Glutamatergic neuron (in vitro differentiated cells): ENCODE data around the gene MLN. TPM values are rescaled to one million over a fixed set of nuclear protein-coding genes. Genes with fewer than 3 reads are reported as not detected.

Source experiments
- DNase-seq: peaks from one replicate; pipeline ENCODE4 v3.0.0; 2022
- H3K27ac Mint-ChIP-seq: one replicate; pipeline ENCODE4 v1.8.0; 2020; ENCODE audit warnings: mild to moderate bottlenecking, mixed read lengths, inconsistent platforms; ENCODE audit not compliant: unreplicated experiment
- H3K27me3 Mint-ChIP-seq: one replicate; pipeline ENCODE4 v1.8.0; 2020; ENCODE audit warnings: mild to moderate bottlenecking, moderate library complexity, mixed read lengths, inconsistent platforms; ENCODE audit not compliant: unreplicated experiment
- H3K36me3 Mint-ChIP-seq: one replicate; pipeline ENCODE4 v1.8.0; 2020; ENCODE audit warnings: mild to moderate bottlenecking, mixed read lengths, inconsistent platforms; ENCODE audit not compliant: unreplicated experiment
- H3K4me1 Mint-ChIP-seq: one replicate; pipeline ENCODE4 v1.8.0; 2020; ENCODE audit warnings: mild to moderate bottlenecking, low read depth, mixed read lengths, inconsistent platforms; ENCODE audit not compliant: unreplicated experiment
- H3K4me3 Mint-ChIP-seq: one replicate; pipeline ENCODE4 v1.8.0; 2020; ENCODE audit warnings: mild to moderate bottlenecking, mixed read lengths, inconsistent platforms; ENCODE audit not compliant: unreplicated experiment
- H3K9me3 Mint-ChIP-seq: one replicate; pipeline ENCODE4 v1.8.0; 2020; ENCODE audit warnings: mild to moderate bottlenecking, moderate library complexity, mixed read lengths, inconsistent platforms; ENCODE audit not compliant: unreplicated experiment
- CTCF ChIP-seq: fragments of 200-600 bp; sonication (generic); IDR thresholded peaks from one replicate; pipeline ENCODE4 v1.5.0; 2021; ENCODE audit not compliant: partially characterized antibody, unreplicated experiment
- total RNA-seq: library from RNA; stranded (reverse); fragmentation: NEBNext Ultra II Directional; extraction: Animal tissue kit (Norgen Biotek cat#: 25700); gene quantifications from one replicate; pipeline ENCODE4 v1.2.1, GENCODE V29; 2021; ENCODE audit not compliant: unreplicated experiment

MLN gene
- total RNA-seq, 1 donor from 2014 or later, result not detected

GRCh38 chr6:33772902-33773472 lies 30.8 kb downstream of the MLN start:
- Mint-ChIP-seq H3K4me3 (peak overlapping the region; percentile 49), H3K36me3 (no peaks in the 10 kb centered on the region), H3K27ac (peak overlapping the region; percentile 62), H3K9me3 (peaks cover 3% of the 10 kb centered on the region), H3K4me1 (peaks cover 31% of the 10 kb centered on the region), H3K27me3 (peaks cover 1% of the 10 kb centered on the region)
- TF ChIP-seq CTCF, result no peak
- no peak for DNase-seq

GRCh38 chr6:33772082-33772830 lies 31.5 kb downstream of the MLN start:
- no peaks in the 10 kb centered on the region for H3K36me3 Mint-ChIP-seq
- peaks cover 1% of the 10 kb centered on the region for H3K27me3 Mint-ChIP-seq
- no peak for TF ChIP-seq CTCF
- DNase-seq, result no peak
- peaks cover 31% of the 10 kb centered on the region for H3K4me1 Mint-ChIP-seq
- peak overlapping the region; percentile 78 for H3K27ac Mint-ChIP-seq
- peak overlapping the region; percentile 49 for H3K4me3 Mint-ChIP-seq
- peaks cover 3% of the 10 kb centered on the region for H3K9me3 Mint-ChIP-seq

DNA sequence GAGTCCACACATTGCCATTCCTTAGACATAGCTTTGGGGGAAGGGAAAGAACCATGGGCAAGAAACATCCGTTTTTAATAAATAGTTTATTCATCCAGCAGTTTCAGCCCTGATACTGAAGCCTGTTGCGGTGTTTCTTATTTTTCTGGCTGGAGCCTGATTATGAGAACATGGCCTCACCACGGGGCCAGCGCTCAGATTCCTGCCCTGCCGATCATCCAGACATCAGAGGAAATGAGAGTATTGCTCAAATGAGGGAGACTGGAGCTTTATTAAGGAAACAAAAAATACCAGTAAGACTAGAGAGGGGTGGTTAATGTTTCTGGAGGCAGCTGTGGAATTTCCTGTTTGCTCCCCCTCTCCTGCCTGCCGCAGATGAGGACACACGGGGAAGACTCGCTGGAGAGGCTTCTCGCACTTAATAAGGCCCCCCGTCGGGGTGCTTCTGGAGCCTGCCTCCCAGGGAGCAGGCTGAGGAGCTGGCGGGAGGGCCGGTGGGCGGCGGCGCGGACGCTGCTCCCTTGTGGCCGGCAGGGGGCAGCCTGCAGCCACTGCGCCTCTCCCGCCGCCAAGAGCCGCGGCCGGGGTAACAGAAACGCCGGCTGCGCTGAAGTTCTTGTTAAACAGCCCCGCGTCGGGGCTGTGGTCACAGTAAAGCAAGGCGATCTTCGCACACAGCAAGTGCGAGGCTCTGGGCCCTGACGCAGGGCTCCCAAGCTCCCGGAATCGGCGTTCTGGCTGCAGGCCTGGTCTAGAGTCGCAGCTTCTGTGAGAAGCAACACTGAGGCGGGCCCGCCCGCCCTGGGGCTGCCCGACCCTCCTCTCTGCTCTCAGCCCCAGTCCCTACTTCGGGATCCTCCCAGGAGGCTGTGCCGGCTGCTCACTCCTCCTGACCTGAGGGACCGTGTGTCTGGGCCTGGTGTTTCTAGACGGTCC lies 32.4 kb downstream of the MLN start:
- peak; percentile 87 for DNase-seq
- Mint-ChIP-seq H3K27ac (peak overlapping the region; percentile 78), H3K4me3 (no peak overlapping the region), H3K27me3 (no peaks in the 10 kb centered on the region), H3K36me3 (no peaks in the 10 kb centered on the region), H3K9me3 (peaks cover 3% of the 10 kb centered on the region), H3K4me1 (peaks cover 31% of the 10 kb centered on the region)
- TF ChIP-seq CTCF, result peak; percentile 96

DNA sequence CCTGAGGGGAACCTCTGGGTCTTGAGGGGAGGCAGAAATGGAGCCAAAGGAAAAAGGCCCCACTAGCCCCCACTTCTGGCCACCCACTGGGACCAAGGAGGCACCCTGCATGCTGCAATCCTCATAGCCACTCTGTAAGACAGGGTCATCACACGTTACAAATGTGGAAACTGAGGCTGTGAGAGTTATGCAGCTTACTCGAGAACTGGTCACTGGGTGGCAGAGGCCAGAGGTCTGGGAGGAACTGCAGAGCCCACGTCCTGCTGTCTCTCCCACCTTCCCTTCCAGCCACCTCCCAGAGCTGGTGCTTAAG lies 33.0 kb downstream of the MLN start:
- Mint-ChIP-seq H3K4me1 (peaks cover 27% of the 10 kb centered on the region), H3K9me3 (peaks cover 3% of the 10 kb centered on the region), H3K36me3 (no peaks in the 10 kb centered on the region), H3K4me3 (no peak overlapping the region), H3K27me3 (no peaks in the 10 kb centered on the region), H3K27ac (no peak overlapping the region)
- DNase-seq, result no peak
- TF ChIP-seq CTCF, result no peak
